Chondrocyte (in vitro differentiated cells): Measurements from ENCODE around the gene LRRC28. TPM values are rescaled to one million over a fixed set of nuclear protein-coding genes. Genes with fewer than 3 reads are reported as not detected.

Experiments used
- DNase-seq: peaks from one replicate; pipeline ENCODE4 v3.0.0; 2021; ENCODE audit warnings: mixed read lengths, low spot score
- H3K27ac Mint-ChIP-seq: one replicate; pipeline ENCODE4 v1.8.0; 2021; ENCODE audit warnings: mild to moderate bottlenecking, moderate library complexity, mixed read lengths; ENCODE audit not compliant: unreplicated experiment
- H3K27me3 Mint-ChIP-seq: 2 replicates; pipeline ENCODE4 v1.8.0; 2021; ENCODE audit warnings: low read depth, mixed read lengths
- H3K36me3 Mint-ChIP-seq: 2 replicates; pipeline ENCODE4 v1.8.0; 2021; ENCODE audit warnings: low read depth, mixed read lengths
- H3K4me1 Mint-ChIP-seq: 2 replicates; pipeline ENCODE4 v1.8.0; 2021; ENCODE audit warnings: low read depth, mild to moderate bottlenecking, mixed read lengths
- H3K4me3 Mint-ChIP-seq: one replicate; pipeline ENCODE4 v1.8.0; 2021; ENCODE audit warnings: mild to moderate bottlenecking, moderate library complexity, mixed read lengths; ENCODE audit not compliant: unreplicated experiment
- H3K9me3 Mint-ChIP-seq: 2 replicates; pipeline ENCODE4 v1.8.0; 2021; ENCODE audit warnings: low read depth, mixed read lengths
- total RNA-seq: library from RNA; stranded (reverse); gene quantifications from 3 replicates; pipeline ENCODE4 v1.2.1, GENCODE V29; 2021
- TF ChIP-seq, protein P1 (sequence below): fragments of 200-600 bp; sonication (generic); IDR thresholded peaks from 2 replicates; pipeline ENCODE4 v1.5.0; 2021; ENCODE audit warnings: antibody characterized with exemption, mild to moderate bottlenecking, moderate library complexity

The LRRC28 gene
- total RNA-seq, 1 donor from 2014 or later, result 28.5 TPM

DNA sequence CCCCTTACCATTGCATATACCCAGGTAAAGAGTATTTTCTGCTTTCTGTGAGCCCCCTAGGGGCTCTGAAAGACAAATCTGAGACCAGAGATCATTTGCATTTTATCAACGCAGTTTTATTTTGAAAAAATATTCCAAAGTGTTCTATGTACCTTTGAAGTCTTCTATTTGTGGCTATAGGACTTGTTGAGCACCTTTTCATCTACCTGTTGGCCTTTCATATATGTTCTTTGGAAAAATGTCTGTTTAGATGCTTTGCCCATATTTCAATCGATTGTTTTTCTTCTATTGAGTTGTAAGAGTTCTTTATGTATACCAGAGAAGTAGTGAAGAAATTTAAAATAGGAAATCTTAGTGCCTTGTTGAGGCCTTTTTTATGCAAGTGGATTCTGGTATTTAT, 94.0 kb downstream of the LRRC28 start:
- Mint-ChIP-seq H3K9me3 (peaks cover 9% of the 10 kb centered on the region), H3K4me3 (no peak overlapping the region), H3K27ac (no peak overlapping the region), H3K27me3 (no peaks in the 10 kb centered on the region), H3K4me1 (peaks cover 47% of the 10 kb centered on the region), H3K36me3 (peaks cover 5% of the 10 kb centered on the region)
- DNase-seq, result no peak
- TF ChIP-seq, protein P1, sequence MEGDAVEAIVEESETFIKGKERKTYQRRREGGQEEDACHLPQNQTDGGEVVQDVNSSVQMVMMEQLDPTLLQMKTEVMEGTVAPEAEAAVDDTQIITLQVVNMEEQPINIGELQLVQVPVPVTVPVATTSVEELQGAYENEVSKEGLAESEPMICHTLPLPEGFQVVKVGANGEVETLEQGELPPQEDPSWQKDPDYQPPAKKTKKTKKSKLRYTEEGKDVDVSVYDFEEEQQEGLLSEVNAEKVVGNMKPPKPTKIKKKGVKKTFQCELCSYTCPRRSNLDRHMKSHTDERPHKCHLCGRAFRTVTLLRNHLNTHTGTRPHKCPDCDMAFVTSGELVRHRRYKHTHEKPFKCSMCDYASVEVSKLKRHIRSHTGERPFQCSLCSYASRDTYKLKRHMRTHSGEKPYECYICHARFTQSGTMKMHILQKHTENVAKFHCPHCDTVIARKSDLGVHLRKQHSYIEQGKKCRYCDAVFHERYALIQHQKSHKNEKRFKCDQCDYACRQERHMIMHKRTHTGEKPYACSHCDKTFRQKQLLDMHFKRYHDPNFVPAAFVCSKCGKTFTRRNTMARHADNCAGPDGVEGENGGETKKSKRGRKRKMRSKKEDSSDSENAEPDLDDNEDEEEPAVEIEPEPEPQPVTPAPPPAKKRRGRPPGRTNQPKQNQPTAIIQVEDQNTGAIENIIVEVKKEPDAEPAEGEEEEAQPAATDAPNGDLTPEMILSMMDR, result no peak

DNA sequence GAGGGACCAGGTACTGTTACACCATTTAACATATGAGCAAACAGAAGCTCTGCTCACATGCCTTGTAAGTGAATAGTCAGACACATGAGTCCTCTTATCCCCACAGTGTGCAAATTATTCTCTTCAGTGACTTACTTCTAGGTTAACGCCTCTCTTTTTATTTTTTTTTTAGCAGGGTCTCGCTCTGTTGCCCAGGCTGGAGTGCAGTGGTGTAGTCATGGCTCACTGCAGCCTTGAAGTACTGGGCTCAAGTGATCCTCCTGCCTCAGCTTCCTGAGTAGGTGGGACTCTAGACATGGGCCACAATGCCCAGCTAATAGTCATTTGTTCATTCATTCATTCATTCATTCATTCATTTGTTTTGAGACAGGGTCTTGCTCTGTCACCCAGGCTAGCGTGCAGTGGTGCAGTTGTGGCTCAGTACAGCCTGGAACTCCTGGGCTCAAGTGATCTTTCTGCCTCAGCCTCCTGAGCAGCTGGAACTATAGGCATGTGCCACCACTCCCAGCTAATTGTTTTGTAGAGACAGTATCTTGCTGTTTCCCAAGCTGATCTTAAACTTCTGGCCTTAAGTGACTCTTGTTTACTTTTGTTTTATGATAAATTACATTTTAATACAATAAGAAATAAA, 94.7 kb downstream of the LRRC28 start:
- Mint-ChIP-seq H3K9me3 (peaks cover 9% of the 10 kb centered on the region), H3K4me3 (no peak overlapping the region), H3K36me3 (peaks cover 5% of the 10 kb centered on the region), H3K27ac (no peak overlapping the region), H3K4me1 (peaks cover 40% of the 10 kb centered on the region), H3K27me3 (no peaks in the 10 kb centered on the region)
- TF ChIP-seq, protein P1, result no peak
- DNase-seq, result no peak

DNA sequence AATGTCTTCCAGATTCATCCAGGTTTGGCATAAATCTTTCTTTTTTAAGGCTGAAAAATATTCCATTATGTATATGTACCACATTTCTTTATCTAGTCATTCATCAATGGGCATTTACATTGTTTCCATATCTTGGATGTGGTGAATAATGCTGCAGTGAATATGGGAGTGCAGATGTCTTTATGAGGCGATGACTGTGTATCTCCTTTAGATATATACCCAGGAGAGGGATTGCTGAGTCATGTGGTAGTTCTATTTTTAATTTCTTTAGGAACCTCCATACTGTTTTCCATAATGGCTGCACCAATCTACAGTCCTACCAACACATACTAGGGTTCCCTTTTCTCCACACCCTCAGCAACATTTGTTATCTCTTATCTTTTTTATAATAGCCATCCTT, 96.3 kb downstream of the LRRC28 start:
- H3K27ac Mint-ChIP-seq, result no peak overlapping the region
- no peak overlapping the region for H3K4me3 Mint-ChIP-seq
- peaks cover 9% of the 10 kb centered on the region for H3K9me3 Mint-ChIP-seq
- TF ChIP-seq, protein P1, result no peak
- H3K4me1 Mint-ChIP-seq, result peaks cover 25% of the 10 kb centered on the region
- no peak for DNase-seq
- H3K36me3 Mint-ChIP-seq, result peaks cover 5% of the 10 kb centered on the region
- H3K27me3 Mint-ChIP-seq, result no peaks in the 10 kb centered on the region

DNA sequence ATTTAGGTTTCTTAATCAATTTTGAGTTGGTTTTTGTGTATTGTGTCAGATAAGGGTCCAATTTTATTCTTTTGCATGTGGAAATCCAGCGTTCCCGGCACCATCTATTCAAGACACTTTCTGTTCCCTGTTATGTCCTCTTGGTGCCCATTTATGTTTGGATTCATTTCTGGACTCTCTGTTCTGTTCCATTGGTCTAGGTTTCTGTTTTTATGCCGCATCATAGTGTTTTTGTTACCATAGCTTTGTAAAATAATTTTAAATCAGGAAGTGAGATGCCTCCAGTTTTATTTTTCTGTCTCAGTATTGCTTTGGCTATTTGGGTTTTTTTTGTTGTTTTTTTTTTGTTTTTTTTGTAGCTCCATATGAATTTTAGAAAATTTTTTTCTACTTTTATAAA, 97.1 kb downstream of the LRRC28 start:
- no peak overlapping the region for H3K4me3 Mint-ChIP-seq
- TF ChIP-seq, protein P1, result no peak
- DNase-seq, result no peak
- H3K27ac Mint-ChIP-seq, result no peak overlapping the region
- peaks cover 9% of the 10 kb centered on the region for H3K9me3 Mint-ChIP-seq
- H3K27me3 Mint-ChIP-seq, result no peaks in the 10 kb centered on the region
- H3K4me1 Mint-ChIP-seq, result peaks cover 22% of the 10 kb centered on the region
- H3K36me3 Mint-ChIP-seq, result peaks cover 8% of the 10 kb centered on the region

DNA sequence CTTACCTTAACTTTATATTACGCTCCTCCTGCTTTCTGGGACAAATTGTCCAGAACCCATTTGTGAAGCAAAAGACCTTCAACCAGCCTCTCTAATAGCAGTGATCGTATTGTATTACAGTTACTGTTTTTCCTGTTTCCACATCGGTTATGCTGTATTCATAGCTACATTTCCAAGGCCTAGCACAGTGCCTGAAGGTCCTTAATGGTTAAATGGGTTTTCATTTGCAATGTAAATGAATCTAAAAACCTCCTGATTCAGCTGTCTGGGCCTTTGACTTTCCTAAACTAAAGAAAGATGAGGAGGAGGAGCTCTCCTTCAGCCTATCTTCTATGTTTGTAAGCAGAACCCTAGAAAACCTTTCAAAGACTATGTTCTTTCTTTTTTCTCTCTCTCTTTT, 99.1 kb downstream of the LRRC28 start:
- peaks cover 8% of the 10 kb centered on the region for H3K4me1 Mint-ChIP-seq
- H3K27me3 Mint-ChIP-seq, result no peaks in the 10 kb centered on the region
- DNase-seq, result no peak
- H3K4me3 Mint-ChIP-seq, result no peak overlapping the region
- peaks cover 8% of the 10 kb centered on the region for H3K36me3 Mint-ChIP-seq
- TF ChIP-seq, protein P1, result no peak
- H3K9me3 Mint-ChIP-seq, result peaks cover 9% of the 10 kb centered on the region
- H3K27ac Mint-ChIP-seq, result no peak overlapping the region
